WTC11 (cell line): ENCODE results near the gene RABGAP1. TPM values are rescaled to one million over a fixed set of nuclear protein-coding genes. Genes with fewer than 3 reads are reported as not detected.

Source experiments
- ATAC-seq: fragments of 200-7000 bp; cut with Tn5 transposase; 2 replicates; pipeline ENCODE4 v1.10.0; 2021; ENCODE audit warnings: mild to moderate bottlenecking, moderate library complexity
- CTCF ChIA-PET: fragments of 300-600 bp; sonication (Branson Sonifier 250); formaldehyde crosslinking; loops from one replicate; lab custom pipeline; 2021; ENCODE audit warnings: antibody characterized with exemption; lab: Charles Lee
- POLR2A ChIA-PET: fragments of 350-600 bp; sonication (Branson Sonifier 250); formaldehyde crosslinking; loops from one replicate; lab custom pipeline; 2021; ENCODE audit warnings: antibody characterized with exemption; lab: Charles Lee
- DNase-seq: peaks from one replicate; pipeline ENCODE4 v3.0.0; 2021; ENCODE audit warnings: low spot score
- H3K27ac Mint-ChIP-seq: 2 replicates; pipeline ENCODE4 v1.8.0; 2021; ENCODE audit warnings: mixed read lengths
- H3K27me3 Mint-ChIP-seq: 2 replicates; pipeline ENCODE4 v1.8.0; 2021; ENCODE audit warnings: low read depth, mild to moderate bottlenecking, moderate library complexity, mixed read lengths
- H3K36me3 Mint-ChIP-seq: 2 replicates; pipeline ENCODE4 v1.8.0; 2021; ENCODE audit warnings: mixed read lengths
- H3K4me1 Mint-ChIP-seq: 2 replicates; pipeline ENCODE4 v1.8.0; 2022; ENCODE audit warnings: mixed read lengths
- H3K4me3 Mint-ChIP-seq: 2 replicates; pipeline ENCODE4 v1.8.0; 2021; ENCODE audit warnings: mild to moderate bottlenecking, moderate library complexity, mixed read lengths
- H3K9me3 Mint-ChIP-seq: 2 replicates; pipeline ENCODE4 v1.8.0; 2021; ENCODE audit warnings: mixed read lengths
- AFF4 ChIP-seq: sonication (generic); formaldehyde crosslinking; IDR thresholded peaks from 2 replicates; pipeline ENCODE4 v1.8.1; 2023; ENCODE audit warnings: mild to moderate bottlenecking, missing genetic modification reagents, borderline replicate concordance
- AR ChIP-seq: fragments of 250-450 bp; sonication (Bioruptor Pico); IDR thresholded peaks from 2 replicates; pipeline ENCODE4 v1.9.0; 2021; ENCODE audit warnings: mild to moderate bottlenecking
- ELF4 ChIP-seq: sonication (generic); formaldehyde crosslinking; IDR thresholded peaks from 2 replicates; pipeline ENCODE4 v1.8.1; 2022; ENCODE audit warnings: low read depth, mild to moderate bottlenecking, moderate library complexity, missing genetic modification reagents
- ERG ChIP-seq: fragments of 250-450 bp; sonication (Bioruptor Pico); IDR thresholded peaks from 2 replicates; pipeline ENCODE4 v1.8.0; 2021; ENCODE audit warnings: mild to moderate bottlenecking
- FOXP1 ChIP-seq: sonication (generic); formaldehyde crosslinking; IDR thresholded peaks from 2 replicates; pipeline ENCODE4 v1.8.0; 2022; ENCODE audit warnings: missing genetic modification reagents, mild to moderate bottlenecking, moderate library complexity, borderline replicate concordance
- IRF2 ChIP-seq: sonication (generic); formaldehyde crosslinking; IDR thresholded peaks from 2 replicates; pipeline ENCODE4 v1.8.0; 2022; ENCODE audit warnings: low read depth, missing genetic modification reagents, borderline replicate concordance
- JUN ChIP-seq: sonication (generic); formaldehyde crosslinking; IDR thresholded peaks from 2 replicates; pipeline ENCODE4 v1.8.0; 2023; ENCODE audit warnings: mild to moderate bottlenecking, missing genetic modification reagents
- NR3C1 ChIP-seq: sonication (generic); formaldehyde crosslinking; conservative IDR thresholded peaks from 2 replicates; pipeline ENCODE4 v1.8.1; 2023; ENCODE audit warnings: low read depth, mild to moderate bottlenecking, missing genetic modification reagents
- SOX15 ChIP-seq: fragments of 250-450 bp; sonication (Bioruptor Pico); IDR thresholded peaks from 2 replicates; pipeline ENCODE4 v1.9.0; 2021; ENCODE audit warnings: mild to moderate bottlenecking
- TP53 ChIP-seq: sonication (generic); formaldehyde crosslinking; IDR thresholded peaks from 2 replicates; pipeline ENCODE4 v1.8.1; 2023; ENCODE audit warnings: mild to moderate bottlenecking, missing genetic modification reagents
- ZBTB21 ChIP-seq: sonication (generic); formaldehyde crosslinking; IDR thresholded peaks from 2 replicates; pipeline ENCODE4 v1.8.1; 2023; ENCODE audit warnings: mild to moderate bottlenecking, missing genetic modification reagents, borderline replicate concordance
- total RNA-seq: library from RNA; stranded (reverse); gene quantifications from 3 replicates; pipeline ENCODE4 v1.2.3, GENCODE V29; 2021
- TF ChIP-seq, protein P1 (sequence below): sonication (generic); formaldehyde crosslinking; IDR thresholded peaks from 2 replicates; pipeline ENCODE4 v1.8.0; 2022; ENCODE audit warnings: mild to moderate bottlenecking, missing genetic modification reagents
- TF ChIP-seq, protein P2 (sequence below): sonication (generic); formaldehyde crosslinking; IDR thresholded peaks from 2 replicates; pipeline ENCODE4 v1.8.1; 2023; ENCODE audit warnings: mild to moderate bottlenecking, moderate library complexity, missing genetic modification reagents
- TF ChIP-seq, protein P3 (sequence below): sonication (generic); formaldehyde crosslinking; IDR thresholded peaks from 2 replicates; pipeline ENCODE4 v1.8.1; 2023; ENCODE audit warnings: mild to moderate bottlenecking, missing genetic modification reagents, moderate library complexity
- TF ChIP-seq, protein P4 (sequence below): sonication (generic); formaldehyde crosslinking; conservative IDR thresholded peaks from 2 replicates; pipeline ENCODE4 v1.8.1; 2023; ENCODE audit warnings: mild to moderate bottlenecking, low read depth, missing genetic modification reagents, moderate library complexity
- TF ChIP-seq, protein P5 (sequence below): sonication (generic); formaldehyde crosslinking; IDR thresholded peaks from 2 replicates; pipeline ENCODE4 v1.8.1; 2022; ENCODE audit warnings: mild to moderate bottlenecking, moderate library complexity, missing genetic modification reagents

The RABGAP1 gene
- total RNA-seq, 1 experiment from 2014 or later, result 38.1 TPM

DNA sequence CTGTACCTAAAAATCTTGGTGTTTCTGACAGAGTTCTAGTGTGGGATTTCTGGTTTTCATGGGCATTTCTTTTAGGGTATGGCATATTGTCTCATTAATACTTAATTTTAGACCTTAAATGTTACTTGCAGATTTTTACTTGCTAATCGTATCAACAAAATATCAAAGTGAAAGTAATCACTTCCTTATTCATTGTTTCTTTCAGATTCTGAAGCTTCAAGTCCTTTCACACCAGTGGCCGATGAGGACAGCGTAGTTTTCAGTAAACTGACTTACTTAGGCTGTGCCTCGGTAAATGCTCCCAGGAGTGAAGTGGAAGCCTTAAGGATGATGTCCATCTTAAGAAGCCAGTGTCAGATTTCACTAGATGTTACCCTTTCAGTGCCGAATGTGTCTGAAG is 45.2 kb downstream of the RABGAP1 start:
- CTCF ChIA-PET, result no interaction called here
- H3K9me3 Mint-ChIP-seq, result no peaks in the 10 kb centered on the region
- H3K4me3 Mint-ChIP-seq, result no peak overlapping the region
- ATAC-seq, result no peak
- TF ChIP-seq TP53 (CRISPR knock-in tag), result no peak
- TF ChIP-seq, protein P1, sequence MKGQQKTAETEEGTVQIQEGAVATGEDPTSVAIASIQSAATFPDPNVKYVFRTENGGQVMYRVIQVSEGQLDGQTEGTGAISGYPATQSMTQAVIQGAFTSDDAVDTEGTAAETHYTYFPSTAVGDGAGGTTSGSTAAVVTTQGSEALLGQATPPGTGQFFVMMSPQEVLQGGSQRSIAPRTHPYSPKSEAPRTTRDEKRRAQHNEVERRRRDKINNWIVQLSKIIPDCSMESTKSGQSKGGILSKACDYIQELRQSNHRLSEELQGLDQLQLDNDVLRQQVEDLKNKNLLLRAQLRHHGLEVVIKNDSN, result no peak
- TF ChIP-seq ELF4, result no peak
- TF ChIP-seq, protein P2, sequence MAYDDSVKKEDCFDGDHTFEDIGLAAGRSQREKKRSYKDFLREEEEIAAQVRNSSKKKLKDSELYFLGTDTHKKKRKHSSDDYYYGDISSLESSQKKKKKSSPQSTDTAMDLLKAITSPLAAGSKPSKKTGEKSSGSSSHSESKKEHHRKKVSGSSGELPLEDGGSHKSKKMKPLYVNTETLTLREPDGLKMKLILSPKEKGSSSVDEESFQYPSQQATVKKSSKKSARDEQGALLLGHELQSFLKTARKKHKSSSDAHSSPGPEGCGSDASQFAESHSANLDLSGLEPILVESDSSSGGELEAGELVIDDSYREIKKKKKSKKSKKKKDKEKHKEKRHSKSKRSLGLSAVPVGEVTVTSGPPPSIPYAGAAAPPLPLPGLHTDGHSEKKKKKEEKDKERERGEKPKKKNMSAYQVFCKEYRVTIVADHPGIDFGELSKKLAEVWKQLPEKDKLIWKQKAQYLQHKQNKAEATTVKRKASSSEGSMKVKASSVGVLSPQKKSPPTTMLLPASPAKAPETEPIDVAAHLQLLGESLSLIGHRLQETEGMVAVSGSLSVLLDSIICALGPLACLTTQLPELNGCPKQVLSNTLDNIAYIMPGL (CRISPR knock-in tag), result no peak
- no peak for TF ChIP-seq AR
- TF ChIP-seq, all 79 proteins: peak for 0
- H3K27ac Mint-ChIP-seq, result no peak overlapping the region
- no peaks in the 10 kb centered on the region for H3K4me1 Mint-ChIP-seq
- H3K27me3 Mint-ChIP-seq, result no peaks in the 10 kb centered on the region
- no peak for DNase-seq
- POLR2A ChIA-PET, result no interaction called here
- peaks cover 33% of the 10 kb centered on the region for H3K36me3 Mint-ChIP-seq

DNA sequence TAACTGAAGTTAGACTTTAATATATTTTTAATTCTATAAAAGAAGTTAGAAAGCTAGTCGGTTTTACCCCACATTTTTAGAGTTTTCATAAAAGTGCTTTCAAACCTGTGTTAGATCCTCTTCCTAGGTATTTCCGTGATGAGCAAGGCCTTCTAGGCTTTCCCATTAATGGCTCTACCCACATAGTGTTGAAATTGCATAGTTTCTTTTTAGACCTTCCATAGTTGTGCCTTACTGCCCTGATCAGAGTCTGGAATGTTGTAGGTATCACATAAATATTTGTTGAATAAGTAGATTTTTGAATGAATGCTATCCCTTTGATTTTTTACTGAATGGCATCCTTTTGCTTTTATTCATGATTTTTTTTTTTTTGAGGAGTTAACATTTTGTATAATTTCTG is 47.3 kb downstream of the RABGAP1 start:
- ATAC-seq (no peak), DNase-seq (no peak)
- H3K4me1 Mint-ChIP-seq, result no peaks in the 10 kb centered on the region
- CTCF ChIA-PET, result no interaction called here
- H3K27ac Mint-ChIP-seq, result no peak overlapping the region; the same call in 1 of the 2 replicates
- peaks cover 33% of the 10 kb centered on the region for H3K36me3 Mint-ChIP-seq
- no peak overlapping the region for H3K4me3 Mint-ChIP-seq
- H3K9me3 Mint-ChIP-seq, result no peaks in the 10 kb centered on the region
- POLR2A ChIA-PET, result interaction anchor here (1.0 kb wide), 1 partner anchor 57 kb away, joined by 3 read pairs; the partner anchor contains the start of gene ZBTB26
- TF ChIP-seq NR3C1 (no peak), ZBTB21 (CRISPR knock-in tag) (no peak), IRF2 (CRISPR knock-in tag) (no peak), TP53 (CRISPR knock-in tag) (no peak), ERG (no peak), SOX15 (no peak), FOXP1 (CRISPR knock-in tag) (no peak), AFF4 (CRISPR knock-in tag) (no peak), JUN (CRISPR knock-in tag) (no peak)
- TF ChIP-seq, protein P3, sequence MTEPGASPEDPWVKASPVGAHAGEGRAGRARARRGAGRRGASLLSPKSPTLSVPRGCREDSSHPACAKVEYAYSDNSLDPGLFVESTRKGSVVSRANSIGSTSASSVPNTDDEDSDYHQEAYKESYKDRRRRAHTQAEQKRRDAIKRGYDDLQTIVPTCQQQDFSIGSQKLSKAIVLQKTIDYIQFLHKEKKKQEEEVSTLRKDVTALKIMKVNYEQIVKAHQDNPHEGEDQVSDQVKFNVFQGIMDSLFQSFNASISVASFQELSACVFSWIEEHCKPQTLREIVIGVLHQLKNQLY (CRISPR knock-in tag), result no peak
- TF ChIP-seq, protein P4, sequence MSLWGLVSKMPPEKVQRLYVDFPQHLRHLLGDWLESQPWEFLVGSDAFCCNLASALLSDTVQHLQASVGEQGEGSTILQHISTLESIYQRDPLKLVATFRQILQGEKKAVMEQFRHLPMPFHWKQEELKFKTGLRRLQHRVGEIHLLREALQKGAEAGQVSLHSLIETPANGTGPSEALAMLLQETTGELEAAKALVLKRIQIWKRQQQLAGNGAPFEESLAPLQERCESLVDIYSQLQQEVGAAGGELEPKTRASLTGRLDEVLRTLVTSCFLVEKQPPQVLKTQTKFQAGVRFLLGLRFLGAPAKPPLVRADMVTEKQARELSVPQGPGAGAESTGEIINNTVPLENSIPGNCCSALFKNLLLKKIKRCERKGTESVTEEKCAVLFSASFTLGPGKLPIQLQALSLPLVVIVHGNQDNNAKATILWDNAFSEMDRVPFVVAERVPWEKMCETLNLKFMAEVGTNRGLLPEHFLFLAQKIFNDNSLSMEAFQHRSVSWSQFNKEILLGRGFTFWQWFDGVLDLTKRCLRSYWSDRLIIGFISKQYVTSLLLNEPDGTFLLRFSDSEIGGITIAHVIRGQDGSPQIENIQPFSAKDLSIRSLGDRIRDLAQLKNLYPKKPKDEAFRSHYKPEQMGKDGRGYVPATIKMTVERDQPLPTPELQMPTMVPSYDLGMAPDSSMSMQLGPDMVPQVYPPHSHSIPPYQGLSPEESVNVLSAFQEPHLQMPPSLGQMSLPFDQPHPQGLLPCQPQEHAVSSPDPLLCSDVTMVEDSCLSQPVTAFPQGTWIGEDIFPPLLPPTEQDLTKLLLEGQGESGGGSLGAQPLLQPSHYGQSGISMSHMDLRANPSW (CRISPR knock-in tag), result no peak
- TF ChIP-seq, protein P5, sequence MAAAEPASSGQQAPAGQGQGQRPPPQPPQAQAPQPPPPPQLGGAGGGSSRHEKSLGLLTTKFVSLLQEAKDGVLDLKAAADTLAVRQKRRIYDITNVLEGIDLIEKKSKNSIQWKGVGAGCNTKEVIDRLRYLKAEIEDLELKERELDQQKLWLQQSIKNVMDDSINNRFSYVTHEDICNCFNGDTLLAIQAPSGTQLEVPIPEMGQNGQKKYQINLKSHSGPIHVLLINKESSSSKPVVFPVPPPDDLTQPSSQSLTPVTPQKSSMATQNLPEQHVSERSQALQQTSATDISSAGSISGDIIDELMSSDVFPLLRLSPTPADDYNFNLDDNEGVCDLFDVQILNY, result no peak
- no peaks in the 10 kb centered on the region for H3K27me3 Mint-ChIP-seq
